Stimulated activated CD4-positive, alpha-beta T cell treated with anti-CD3 and anti-CD28 coated beads, Interleukin-2, amount 100 ng/mL, for 4 hours (primary cell): Measurements from ENCODE around the gene DENND1A.

Source experiments
- DNase-seq: peaks from one replicate; pipeline ENCODE4 v3.0.0-alpha.2; 2020; ENCODE audit warnings: low read depth

Gene DENND1A

GRCh38 chr9:123530244-123530643, 399.7 kb downstream of the DENND1A start:
- DNase-seq: no peak

GRCh38 chr9:123528501-123528900, 401.4 kb downstream of the DENND1A start:
- no peak for DNase-seq

GRCh38 chr9:123527981-123528380, 401.9 kb downstream of the DENND1A start:
- DNase-seq: no peak

- DNase-seq: no peak
Observed at GRCh38 chr9:123525957-123526356, 404.0 kb downstream of the DENND1A start.

- no peak for DNase-seq
Observed at GRCh38 chr9:123525424-123525823, 404.5 kb downstream of the DENND1A start.

GRCh38 chr9:123524866-123525265, 405.1 kb downstream of the DENND1A start:
- DNase-seq: no peak

- no peak for DNase-seq
Observed at GRCh38 chr9:123523845-123524244, 406.1 kb downstream of the DENND1A start.

GRCh38 chr9:123523001-123523400, 406.9 kb downstream of the DENND1A start:
- DNase-seq: no peak

- DNase-seq: no peak
Observed at GRCh38 chr9:123522251-123522650, 407.7 kb downstream of the DENND1A start.

- no peak for DNase-seq
Observed at GRCh38 chr9:123518338-123518737, 411.6 kb downstream of the DENND1A start.

- DNase-seq: no peak
Observed at GRCh38 chr9:123517512-123517911, 412.4 kb downstream of the DENND1A start.

GRCh38 chr9:123514766-123515165, 415.2 kb downstream of the DENND1A start:
- no peak for DNase-seq

GRCh38 chr9:123513554-123513953, 416.4 kb downstream of the DENND1A start:
- DNase-seq: no peak

GRCh38 chr9:123511326-123512277, 418.3 kb downstream of the DENND1A start:
- no peak for DNase-seq

- no peak for DNase-seq
Observed at GRCh38 chr9:123509646-123510045, 420.3 kb downstream of the DENND1A start.

- no peak for DNase-seq
Observed at GRCh38 chr9:123508048-123508447, 421.9 kb downstream of the DENND1A start.

- no peak for DNase-seq
Observed at GRCh38 chr9:123505496-123505895, 424.4 kb downstream of the DENND1A start.

GRCh38 chr9:123500336-123500735, 429.6 kb downstream of the DENND1A start:
- no peak for DNase-seq

- no peak for DNase-seq
Observed at GRCh38 chr9:123497830-123498229, 432.1 kb downstream of the DENND1A start.

GRCh38 chr9:123495731-123496130, 434.2 kb downstream of the DENND1A start:
- no peak for DNase-seq

- no peak for DNase-seq
Observed at GRCh38 chr9:123493627-123494026, 436.3 kb downstream of the DENND1A start.

GRCh38 chr9:123490688-123491087, 439.2 kb downstream of the DENND1A start:
- no peak for DNase-seq

GRCh38 chr9:123488722-123489321, 441.1 kb downstream of the DENND1A start:
- no peak for DNase-seq
